MG63 (cell line): Measurements from ENCODE around the gene UVRAG. TPM values are rescaled to one million over a fixed set of nuclear protein-coding genes. Genes with fewer than 3 reads are reported as not detected.

Experiments used
- DNase-seq: peaks from one replicate; pipeline ENCODE4 v3.0.0-alpha.2; 2020
- H3K27me3 ChIP-seq: fragments of 250-450 bp; sonication (Bioruptor Pico); 2 replicates; pipeline ENCODE4 v1.5.1; 2020; ENCODE audit warnings: mild to moderate bottlenecking, moderate library complexity
- H3K36me3 ChIP-seq: fragments of 250-450 bp; sonication (Bioruptor Pico); 2 replicates; pipeline ENCODE4 v1.5.1; 2020; ENCODE audit warnings: mild to moderate bottlenecking, moderate library complexity
- H3K4me3 ChIP-seq: fragments of 250-450 bp; sonication (Bioruptor Pico); 2 replicates; pipeline ENCODE4 v1.5.1; 2020; ENCODE audit warnings: mild to moderate bottlenecking, moderate library complexity
- H3K9me3 ChIP-seq: fragments of 250-450 bp; sonication (Bioruptor Pico); 2 replicates; pipeline ENCODE4 v1.5.1; 2020; ENCODE audit warnings: mild to moderate bottlenecking, moderate library complexity
- total RNA-seq: library from RNA; depleted of rRNA; stranded (reverse); fragments of >200 nt; shearing (Covaris generic); gene quantifications from 2 replicates; pipeline ENCODE4 v1.2.3, GENCODE V29; 2014; ENCODE audit warnings: low replicate concordance

UVRAG gene
- total RNA-seq, 1 experiment from 2014 or later: 6.9 TPM

- Histone ChIP-seq H3K9me3 (no peaks in the 10 kb centered on the region), H3K4me3 (no peak overlapping the region), H3K27me3 (no peaks in the 10 kb centered on the region), H3K36me3 (no peaks in the 10 kb centered on the region)
- DNase-seq: no peak
Measured at GRCh38 chr11:75781296-75781695, 33.7 kb upstream of the UVRAG start.

DNA sequence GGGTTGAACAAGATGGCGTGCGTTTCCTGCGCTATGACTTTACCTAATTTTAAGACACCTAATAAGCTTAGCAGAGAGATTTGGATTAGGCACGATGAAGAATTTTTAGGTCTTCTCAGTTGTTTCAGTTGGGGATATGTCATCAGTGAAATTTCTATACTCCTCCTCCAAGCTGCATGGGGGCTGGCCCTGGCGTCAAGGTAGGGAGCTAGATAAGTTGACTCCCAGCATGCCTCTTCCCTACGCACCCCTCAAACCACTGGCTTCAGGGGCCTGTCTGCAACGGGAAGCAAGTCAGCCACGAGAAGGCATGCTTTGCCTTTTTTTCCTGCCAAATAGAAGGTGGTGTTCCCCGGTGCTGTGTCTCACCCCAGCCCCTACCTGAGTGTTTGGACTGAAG is 33.2 kb upstream of the UVRAG start:
- Histone ChIP-seq H3K4me3 (no peak overlapping the region), H3K9me3 (no peaks in the 10 kb centered on the region), H3K36me3 (no peaks in the 10 kb centered on the region), H3K27me3 (no peaks in the 10 kb centered on the region)
- no peak for DNase-seq

DNA sequence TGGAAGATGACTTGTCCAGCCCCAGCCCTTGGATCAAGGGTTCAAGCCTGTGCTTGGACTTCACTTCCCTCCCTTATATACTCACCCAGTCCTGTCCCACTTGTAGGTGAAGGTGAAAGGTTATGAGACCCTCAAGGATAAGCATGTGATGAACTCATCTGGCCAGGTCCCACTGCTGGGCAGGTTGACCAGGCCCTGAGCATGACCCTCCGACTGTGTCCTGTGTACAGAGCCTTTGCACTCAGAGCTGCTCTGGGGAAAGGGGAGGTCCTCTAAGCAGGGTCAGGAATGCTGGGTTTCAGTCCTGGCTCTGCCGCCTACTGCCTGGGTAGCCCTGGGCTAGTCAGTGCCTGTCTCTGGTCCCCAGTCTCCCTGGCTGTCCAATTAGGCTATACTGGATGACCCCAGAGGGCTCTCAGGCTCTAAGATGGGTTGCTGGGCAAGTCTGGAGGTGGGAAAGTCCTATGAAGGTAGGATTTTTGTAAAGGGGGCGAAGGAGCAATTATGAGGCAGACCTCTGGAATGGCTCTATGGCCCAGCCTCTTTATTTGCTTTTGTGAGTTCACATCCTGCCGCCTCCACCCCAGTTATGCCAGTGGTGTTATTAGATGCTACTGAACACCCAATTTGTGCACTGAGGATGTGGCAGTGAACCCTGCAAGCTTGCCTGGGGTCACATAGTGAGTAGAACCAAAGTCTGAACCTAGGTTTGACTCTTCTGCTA is 32.3 kb upstream of the UVRAG start:
- Histone ChIP-seq H3K4me3 (no peak overlapping the region), H3K9me3 (no peaks in the 10 kb centered on the region), H3K36me3 (no peaks in the 10 kb centered on the region), H3K27me3 (no peaks in the 10 kb centered on the region)
- DNase-seq: no peak

- Histone ChIP-seq H3K27me3 (no peaks in the 10 kb centered on the region), H3K4me3 (no peak overlapping the region), H3K36me3 (no peaks in the 10 kb centered on the region), H3K9me3 (no peaks in the 10 kb centered on the region)
- no peak for DNase-seq
Measured at GRCh38 chr11:75783416-75784084, 31.5 kb upstream of the UVRAG start.

- no peaks in the 10 kb centered on the region for H3K9me3 ChIP-seq
- no peaks in the 10 kb centered on the region for H3K27me3 ChIP-seq
- DNase-seq: no peak
- H3K36me3 ChIP-seq: no peaks in the 10 kb centered on the region
- H3K4me3 ChIP-seq: no peak overlapping the region
Measured at GRCh38 chr11:75784085-75784478, 30.9 kb upstream of the UVRAG start.

- H3K9me3 ChIP-seq: no peaks in the 10 kb centered on the region
- no peak for DNase-seq
- no peak overlapping the region for H3K4me3 ChIP-seq
- no peaks in the 10 kb centered on the region for H3K36me3 ChIP-seq
- no peaks in the 10 kb centered on the region for H3K27me3 ChIP-seq
Measured at GRCh38 chr11:75784506-75784905, 30.5 kb upstream of the UVRAG start.

- Histone ChIP-seq H3K9me3 (no peaks in the 10 kb centered on the region), H3K27me3 (no peaks in the 10 kb centered on the region), H3K4me3 (no peak overlapping the region), H3K36me3 (no peaks in the 10 kb centered on the region)
- DNase-seq: no peak
Measured at GRCh38 chr11:75785187-75785586, 29.8 kb upstream of the UVRAG start.

DNA sequence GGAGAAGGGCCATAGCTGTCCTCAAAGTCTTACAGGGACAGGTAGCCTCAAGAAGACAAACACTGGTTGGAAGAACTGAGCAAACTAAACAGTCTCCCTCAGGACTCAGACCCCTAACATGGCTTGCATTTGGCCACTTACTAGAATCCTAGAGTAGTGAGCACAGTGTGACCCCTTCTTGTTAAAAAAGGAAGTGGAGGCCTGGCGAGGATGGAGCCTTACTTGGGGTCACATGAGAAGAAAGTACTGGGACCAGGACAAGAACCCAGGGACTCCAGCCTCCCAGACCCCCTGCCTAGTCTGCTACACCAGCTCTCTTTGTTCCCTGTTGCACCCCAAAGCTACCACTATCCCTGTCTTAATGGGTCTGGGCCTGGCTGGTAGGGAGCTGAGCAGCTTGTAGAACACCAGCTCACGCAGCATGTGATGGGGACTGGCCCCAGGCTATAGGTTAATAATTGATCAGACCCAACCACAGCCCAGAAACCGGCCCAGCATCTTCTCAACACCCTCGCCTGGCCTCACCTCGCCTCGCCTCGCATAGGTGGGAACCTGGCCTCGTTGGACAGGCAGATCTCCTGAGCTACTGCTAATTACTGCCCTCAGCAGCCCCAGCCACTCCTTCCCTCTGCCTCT is 28.8 kb upstream of the UVRAG start:
- no peak for DNase-seq
- Histone ChIP-seq H3K4me3 (no peak overlapping the region), H3K36me3 (no peaks in the 10 kb centered on the region)

DNA sequence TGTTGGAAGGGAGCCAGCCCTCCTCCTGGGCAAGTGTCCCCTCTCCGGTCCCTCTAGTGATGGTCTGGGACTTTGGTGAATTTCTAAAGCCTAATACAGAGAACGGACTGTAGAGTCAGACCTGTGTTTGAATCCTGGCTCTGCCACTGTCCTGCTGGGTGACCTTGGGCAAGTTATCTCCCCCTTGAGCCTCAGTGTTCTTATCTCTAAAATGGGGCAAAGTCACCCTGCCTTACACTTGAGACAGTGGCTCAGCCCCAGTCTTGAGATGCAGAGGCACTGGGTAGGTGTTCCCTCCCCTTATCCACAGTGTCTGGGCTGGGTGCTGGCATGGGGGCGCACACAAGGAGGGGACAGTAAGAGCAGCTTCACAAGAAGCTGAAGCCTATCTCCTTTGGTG is 25.5 kb upstream of the UVRAG start:
- Histone ChIP-seq H3K36me3 (no peaks in the 10 kb centered on the region), H3K9me3 (no peaks in the 10 kb centered on the region), H3K27me3 (no peaks in the 10 kb centered on the region), H3K4me3 (no peak overlapping the region)
- no peak for DNase-seq

More for the DNA sequence above, 28.8 kb upstream of the UVRAG start:
- Histone ChIP-seq H3K9me3 (no peaks in the 10 kb centered on the region), H3K27me3 (no peaks in the 10 kb centered on the region)

- DNase-seq: no peak
- Histone ChIP-seq H3K4me3 (no peak overlapping the region), H3K36me3 (no peaks in the 10 kb centered on the region)
Measured at GRCh38 chr11:75790986-75791385, 24.0 kb upstream of the UVRAG start.

GRCh38 chr11:75792127-75792731 is 22.8 kb upstream of the UVRAG start:
- Histone ChIP-seq H3K36me3 (no peaks in the 10 kb centered on the region), H3K4me3 (no peak overlapping the region), H3K27me3 (no peaks in the 10 kb centered on the region), H3K9me3 (no peaks in the 10 kb centered on the region)
- DNase-seq: no peak

More at GRCh38 chr11:75790986-75791385, 24.0 kb upstream of the UVRAG start:
- no peaks in the 10 kb centered on the region for H3K9me3 ChIP-seq
- no peaks in the 10 kb centered on the region for H3K27me3 ChIP-seq

GRCh38 chr11:75792997-75793800 is 21.8 kb upstream of the UVRAG start:
- Histone ChIP-seq H3K4me3 (no peak overlapping the region), H3K27me3 (no peaks in the 10 kb centered on the region), H3K9me3 (no peaks in the 10 kb centered on the region), H3K36me3 (no peaks in the 10 kb centered on the region)
- DNase-seq: no peak

- H3K4me3 ChIP-seq: no peak overlapping the region
- no peaks in the 10 kb centered on the region for H3K36me3 ChIP-seq
- no peaks in the 10 kb centered on the region for H3K9me3 ChIP-seq
- no peak for DNase-seq
- H3K27me3 ChIP-seq: no peaks in the 10 kb centered on the region
Measured at GRCh38 chr11:75793966-75794365, 21.0 kb upstream of the UVRAG start.

DNA sequence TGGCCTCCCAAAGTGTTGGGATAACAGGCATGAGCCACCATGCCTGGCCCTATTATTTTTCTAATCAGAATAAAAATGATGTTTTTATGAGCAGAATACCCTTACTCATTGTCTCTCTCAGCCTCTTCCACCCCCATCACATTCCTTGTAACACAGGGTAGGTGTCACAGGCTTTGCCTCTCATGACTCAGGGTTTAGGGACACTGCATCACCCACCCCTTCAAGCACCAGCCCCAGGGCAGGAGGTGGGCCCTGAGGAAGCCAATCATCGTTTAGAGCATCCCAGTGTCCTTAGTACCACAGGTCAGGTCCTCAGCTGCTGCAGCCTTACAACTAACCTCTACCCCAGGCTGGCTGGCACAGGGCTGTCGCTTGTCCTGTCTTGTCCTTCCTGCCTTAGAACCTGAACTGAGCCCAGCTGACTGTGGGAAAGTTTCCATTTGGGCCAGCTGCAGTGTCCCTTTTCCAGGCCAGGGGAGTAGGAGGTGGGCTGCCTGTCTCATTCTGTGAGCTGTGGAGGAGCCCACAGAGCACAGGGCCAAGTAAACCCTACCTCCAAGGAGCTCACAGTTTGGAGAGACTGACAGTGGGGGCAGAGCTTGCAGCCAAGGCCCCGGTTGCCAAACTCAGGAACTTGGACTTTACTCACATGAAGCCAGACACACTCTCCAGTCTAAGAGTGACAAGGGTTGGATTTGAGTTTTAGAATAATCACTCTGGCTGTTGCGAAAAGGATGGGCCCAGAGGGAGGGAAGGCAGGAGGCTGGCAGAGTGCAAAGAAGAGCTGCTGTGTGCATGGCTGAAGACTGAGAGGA is 19.5 kb upstream of the UVRAG start:
- Histone ChIP-seq H3K27me3 (no peaks in the 10 kb centered on the region), H3K9me3 (no peaks in the 10 kb centered on the region), H3K36me3 (no peaks in the 10 kb centered on the region), H3K4me3 (no peak overlapping the region)
- no peak for DNase-seq

- H3K4me3 ChIP-seq: no peak overlapping the region
Measured at GRCh38 chr11:75796091-75796435, 18.9 kb upstream of the UVRAG start.

DNA sequence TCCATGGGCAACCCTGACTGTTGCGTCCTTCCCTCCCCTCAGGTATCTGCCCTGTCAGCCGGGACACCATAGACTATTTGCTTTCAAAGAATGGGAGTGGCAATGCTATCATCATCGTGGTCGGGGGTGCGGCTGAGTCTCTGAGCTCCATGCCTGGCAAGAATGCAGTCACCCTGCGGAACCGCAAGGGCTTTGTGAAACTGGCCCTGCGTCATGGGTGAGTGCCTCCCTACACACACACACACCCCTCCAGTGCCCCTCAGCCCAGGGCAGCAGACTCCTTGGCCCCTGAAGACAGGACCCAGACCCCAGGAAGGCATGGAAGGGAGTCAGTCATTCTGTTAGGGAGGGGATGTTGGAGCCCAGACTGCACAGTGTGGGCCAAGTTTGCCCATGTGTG is 17.9 kb upstream of the UVRAG start:
- Histone ChIP-seq H3K27me3 (no peaks in the 10 kb centered on the region), H3K4me3 (no peak overlapping the region), H3K36me3 (no peaks in the 10 kb centered on the region), H3K9me3 (no peaks in the 10 kb centered on the region)
- no peak for DNase-seq

More at GRCh38 chr11:75796091-75796435, 18.9 kb upstream of the UVRAG start:
- H3K36me3 ChIP-seq: no peaks in the 10 kb centered on the region
- H3K9me3 ChIP-seq: no peaks in the 10 kb centered on the region
- no peaks in the 10 kb centered on the region for H3K27me3 ChIP-seq
- DNase-seq: no peak
